GM21528 (cell line): ENCODE measurements around the gene EEF1A1.
"Not testable (repeated sequence)": the region's sequence is repeated elsewhere in the genome, so short reads cannot be mapped to it uniquely, and the experiment has no call there.

ENCODE experiments used
- ATAC-seq: cut with Tn5 transposase; IDR thresholded peaks from one replicate; pipeline ENCODE4 v1.9.1; 2021; ENCODE audit warnings: mild to moderate bottlenecking, moderate library complexity; ENCODE audit not compliant: unreplicated experiment, low FRiP score

Gene EEF1A1

DNA sequence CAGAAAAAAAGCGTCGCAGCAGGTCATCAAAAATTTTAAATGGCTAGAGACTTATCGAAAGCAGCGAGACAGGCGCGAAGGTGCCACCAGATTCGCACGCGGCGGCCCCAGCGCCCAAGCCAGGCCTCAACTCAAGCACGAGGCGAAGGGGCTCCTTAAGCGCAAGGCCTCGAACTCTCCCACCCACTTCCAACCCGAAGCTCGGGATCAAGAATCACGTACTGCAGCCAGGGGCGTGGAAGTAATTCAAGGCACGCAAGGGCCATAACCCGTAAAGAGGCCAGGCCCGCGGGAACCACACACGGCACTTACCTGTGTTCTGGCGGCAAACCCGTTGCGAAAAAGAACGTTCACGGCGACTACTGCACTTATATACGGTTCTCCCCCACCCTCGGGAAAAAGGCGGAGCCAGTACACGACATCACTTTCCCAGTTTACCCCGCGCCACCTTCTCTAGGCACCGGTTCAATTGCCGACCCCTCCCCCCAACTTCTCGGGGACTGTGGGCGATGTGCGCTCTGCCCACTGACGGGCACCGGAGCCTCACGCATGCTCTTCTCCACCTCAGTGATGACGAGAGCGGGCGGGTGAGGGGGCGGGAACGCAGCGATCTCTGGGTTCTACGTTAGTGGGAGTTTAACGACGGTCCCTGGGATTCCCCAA lies at the start of gene EEF1A1:
Gene EEF1A1, minus strand, starts transcription at position 345 of the 663 bp plus-strand sequence. CDS start 1,006 bp downstream, outside the sequence.
- peak; percentile 72 for ATAC-seq

DNA sequence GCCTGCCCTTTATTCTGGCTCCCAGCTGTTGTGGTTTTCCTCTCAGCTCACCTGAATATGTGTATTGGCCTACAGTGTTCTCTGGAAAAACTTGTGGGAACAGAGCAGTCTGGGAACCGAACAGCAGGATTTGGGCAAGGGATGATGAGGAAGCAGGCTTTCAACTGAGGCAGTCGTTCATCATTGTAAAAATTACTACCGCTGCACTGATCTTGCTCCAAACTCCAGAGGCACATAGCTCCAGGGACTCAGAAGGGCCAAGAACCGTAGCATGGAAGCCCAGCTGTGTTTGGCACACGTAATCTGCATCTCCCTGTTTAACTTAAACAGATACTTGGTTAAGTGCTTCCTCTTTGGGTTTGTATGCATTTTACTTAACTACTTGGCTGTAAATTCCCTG lies 48.3 kb upstream of the EEF1A1 start:
- no peak for ATAC-seq

DNA sequence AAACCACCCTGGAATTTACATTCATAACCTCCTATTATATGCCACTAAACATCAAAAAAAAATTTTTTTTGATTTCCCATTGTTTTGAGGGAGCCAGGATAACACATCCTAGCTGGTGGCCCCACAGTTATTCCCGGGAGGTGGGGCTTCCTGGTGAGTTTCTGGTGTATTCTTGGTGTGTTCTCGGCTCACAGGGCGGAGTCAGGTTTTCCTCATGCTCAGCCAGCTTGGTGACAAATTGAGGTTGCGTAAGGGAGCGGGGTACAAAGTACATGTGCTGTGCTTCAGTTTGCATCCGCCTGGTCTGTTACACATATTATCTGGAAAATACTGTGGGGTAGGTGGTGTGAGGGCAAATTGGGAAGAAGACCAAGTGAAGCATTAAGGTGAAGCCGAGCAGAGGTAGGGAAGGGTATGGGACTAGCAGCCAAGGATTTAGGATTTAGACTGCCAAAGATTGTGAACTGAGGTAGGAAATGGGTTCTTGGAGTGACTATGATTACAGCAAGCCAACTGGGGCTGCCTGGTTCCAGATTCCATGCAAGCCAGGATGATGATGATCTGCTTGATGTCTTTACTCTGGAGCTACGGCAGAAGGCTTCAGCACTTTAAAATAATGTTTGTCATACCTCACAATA lies 46.2 kb upstream of the EEF1A1 start:
- no peak for ATAC-seq

DNA sequence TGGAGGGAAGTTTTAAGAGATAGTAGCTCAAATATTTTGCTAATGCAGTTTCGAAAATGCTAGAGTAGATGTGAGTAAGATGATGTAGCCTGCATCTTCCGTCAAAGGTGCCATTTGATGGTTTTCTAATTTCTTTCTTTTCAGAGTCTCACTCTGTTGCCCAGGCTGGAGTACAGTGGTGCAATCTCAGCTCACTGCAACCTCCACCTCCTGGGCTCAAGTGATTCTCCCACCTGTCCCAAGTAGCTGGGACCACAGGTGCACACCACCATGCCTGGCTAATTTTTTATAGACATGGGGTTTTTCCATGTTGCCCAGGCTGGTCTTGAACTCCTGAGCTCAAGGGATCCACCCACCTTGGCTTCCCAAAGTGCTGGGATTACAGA lies 45.6 kb upstream of the EEF1A1 start:
- ATAC-seq: not testable (repeated sequence)

DNA sequence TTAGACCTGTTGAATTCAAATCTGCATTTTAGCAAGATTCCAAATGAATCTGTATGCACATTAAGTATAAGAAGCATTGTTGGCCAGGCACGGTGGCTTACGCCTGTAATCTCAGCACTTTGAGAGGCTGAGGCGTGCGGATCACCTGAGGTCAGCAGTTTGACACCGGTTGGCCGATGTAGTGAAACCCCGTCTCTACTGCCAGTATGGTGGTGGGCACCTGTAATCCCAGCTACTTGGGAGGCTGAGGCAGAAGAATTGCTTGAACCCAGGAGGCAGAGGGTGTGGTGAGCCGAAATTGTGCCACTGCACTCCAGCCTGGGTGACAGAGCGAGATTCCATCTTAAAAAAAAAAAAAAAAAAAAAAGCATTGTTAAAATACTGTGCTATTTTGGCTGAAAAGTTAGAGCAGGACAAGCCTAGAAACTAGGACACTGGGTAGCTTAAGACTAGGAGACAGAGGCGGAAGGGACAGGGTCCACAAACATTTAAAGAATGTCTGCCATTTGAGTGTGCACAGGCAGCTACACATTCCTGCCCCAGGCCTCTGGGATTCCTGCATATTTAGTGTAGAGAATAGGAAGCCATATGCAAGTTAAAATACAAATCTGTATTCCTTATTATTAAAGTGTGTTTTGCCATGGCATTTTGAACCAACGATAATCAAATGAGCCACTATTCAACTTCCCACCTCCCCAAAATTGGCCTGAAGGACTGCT lies 45.1 kb upstream of the EEF1A1 start:
- no peak for ATAC-seq

DNA sequence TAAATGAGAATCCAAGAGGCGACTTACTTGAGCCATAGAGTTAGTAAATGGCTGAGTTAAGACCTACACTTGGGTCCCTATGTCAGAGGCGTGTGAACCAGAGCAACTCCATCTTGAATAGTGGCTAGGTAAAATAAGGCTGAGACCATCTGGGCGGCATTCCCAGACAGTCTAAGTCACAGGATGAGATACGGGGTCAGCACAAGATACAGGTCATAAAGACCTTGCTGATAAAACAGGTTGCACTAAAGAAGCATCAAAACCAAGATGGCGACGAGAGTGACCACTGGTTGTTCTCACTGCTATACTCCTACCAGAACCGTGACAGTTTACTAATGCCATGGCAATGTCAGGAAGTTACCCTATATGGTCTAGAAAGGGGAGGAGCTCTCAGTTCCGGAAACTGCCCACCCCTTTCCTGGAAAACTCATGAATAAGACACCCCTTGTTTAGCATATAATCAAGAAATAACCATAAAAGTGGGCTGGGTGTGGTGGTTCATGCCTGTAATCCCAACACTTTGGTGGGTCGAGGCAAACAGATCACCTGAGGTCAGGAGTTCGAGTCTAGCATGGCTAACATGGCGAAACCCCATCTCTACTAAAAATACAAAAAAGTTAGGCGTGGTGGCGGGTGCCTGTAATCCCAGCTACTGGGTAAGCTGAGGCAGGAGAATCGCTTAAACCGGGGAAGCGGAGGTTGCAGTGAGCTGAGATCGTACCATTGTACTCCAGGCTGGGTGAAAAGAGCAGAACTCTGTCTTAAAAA lies 43.9 kb upstream of the EEF1A1 start:
- no peak for ATAC-seq

DNA sequence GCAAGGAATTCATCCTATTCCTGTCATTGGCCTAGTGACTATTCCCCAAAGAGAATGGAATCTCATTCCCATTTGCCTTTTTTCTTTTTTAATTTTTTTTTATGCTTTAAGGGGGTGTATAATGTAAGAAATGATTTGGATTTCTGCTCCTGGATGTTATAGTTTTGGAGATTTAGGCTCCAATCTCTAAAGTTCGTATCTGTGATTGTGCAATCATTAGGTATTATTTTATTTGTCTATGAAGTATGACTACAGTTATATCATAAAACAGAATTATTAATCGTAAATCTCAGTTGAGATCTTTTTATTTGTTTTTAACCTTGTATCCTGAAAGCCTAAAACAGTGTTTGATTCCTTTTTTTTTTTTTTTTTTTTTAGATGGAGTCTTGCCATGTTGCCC lies 41.7 kb upstream of the EEF1A1 start:
- no peak for ATAC-seq

DNA sequence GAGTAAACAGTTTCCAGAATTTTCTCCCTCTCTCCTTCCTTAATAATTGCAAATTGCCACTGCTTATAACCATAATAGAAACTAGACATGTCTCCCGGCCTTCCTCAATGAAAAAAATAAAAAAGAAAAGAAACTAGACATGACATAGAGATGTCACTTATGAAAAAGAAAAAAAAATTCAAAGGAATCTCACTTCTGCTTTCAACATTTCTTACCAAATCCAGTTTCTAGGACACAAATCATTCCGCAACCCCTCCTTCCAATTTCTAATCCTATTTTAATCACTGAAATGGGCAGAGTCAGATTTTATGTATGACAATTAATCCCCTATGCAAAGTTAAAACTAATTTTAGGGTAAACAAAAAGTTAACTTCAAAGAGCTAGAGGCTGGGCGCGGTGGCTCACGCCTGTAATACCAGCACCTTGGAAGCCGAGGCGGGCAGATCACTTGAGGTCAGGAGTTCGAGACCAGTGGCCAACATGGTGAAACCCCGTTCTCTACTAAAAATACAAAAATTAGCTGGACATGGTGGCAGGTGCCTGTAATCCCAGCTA lies 40.1 kb upstream of the EEF1A1 start:
- no peak for ATAC-seq

DNA sequence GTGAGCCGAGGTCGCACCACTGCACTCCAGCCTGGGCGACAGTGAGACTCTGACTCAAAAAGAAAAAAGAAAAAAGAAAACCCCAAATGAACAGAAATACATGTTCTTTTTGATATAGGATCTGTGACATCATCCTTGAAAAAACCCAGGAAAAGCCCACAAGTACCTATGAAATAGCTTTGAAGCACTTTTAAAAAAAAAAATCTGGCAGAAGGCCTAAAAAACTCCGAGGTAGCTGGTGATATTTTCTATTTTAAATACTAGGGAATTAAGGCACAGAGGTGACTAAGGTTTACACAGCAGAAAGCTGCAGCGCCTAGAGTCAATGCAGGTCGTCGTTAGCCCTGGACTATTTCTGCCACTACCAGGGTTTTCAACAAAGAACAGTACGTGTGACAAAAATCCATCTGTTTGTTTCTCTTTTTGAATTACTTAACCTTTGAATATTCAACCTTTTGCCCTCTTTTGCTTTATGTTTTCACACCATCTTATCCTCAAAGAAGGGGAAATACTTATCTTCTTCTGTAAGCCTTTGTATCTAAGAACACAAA lies 39.4 kb upstream of the EEF1A1 start:
- no peak for ATAC-seq

DNA sequence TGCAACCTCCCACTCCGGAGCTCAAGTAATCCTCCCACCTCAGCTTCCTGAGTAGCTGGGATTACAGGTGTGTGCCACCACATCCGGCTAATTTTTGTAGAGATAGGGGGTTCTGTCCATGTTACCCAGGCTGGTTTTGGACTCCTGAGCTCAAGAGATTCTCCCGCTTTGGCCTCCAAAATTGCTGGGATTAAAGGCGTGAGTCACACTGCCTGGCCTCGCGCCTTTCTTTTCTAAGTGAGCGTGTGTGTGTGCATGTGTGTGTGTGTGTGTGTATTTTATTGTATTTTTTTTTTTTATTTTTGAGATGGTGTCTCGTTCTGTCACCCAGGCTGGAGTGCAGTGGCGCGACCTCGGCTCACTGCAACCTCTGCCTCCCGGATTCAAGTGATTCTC lies 38.6 kb upstream of the EEF1A1 start:
- not testable (repeated sequence) for ATAC-seq

DNA sequence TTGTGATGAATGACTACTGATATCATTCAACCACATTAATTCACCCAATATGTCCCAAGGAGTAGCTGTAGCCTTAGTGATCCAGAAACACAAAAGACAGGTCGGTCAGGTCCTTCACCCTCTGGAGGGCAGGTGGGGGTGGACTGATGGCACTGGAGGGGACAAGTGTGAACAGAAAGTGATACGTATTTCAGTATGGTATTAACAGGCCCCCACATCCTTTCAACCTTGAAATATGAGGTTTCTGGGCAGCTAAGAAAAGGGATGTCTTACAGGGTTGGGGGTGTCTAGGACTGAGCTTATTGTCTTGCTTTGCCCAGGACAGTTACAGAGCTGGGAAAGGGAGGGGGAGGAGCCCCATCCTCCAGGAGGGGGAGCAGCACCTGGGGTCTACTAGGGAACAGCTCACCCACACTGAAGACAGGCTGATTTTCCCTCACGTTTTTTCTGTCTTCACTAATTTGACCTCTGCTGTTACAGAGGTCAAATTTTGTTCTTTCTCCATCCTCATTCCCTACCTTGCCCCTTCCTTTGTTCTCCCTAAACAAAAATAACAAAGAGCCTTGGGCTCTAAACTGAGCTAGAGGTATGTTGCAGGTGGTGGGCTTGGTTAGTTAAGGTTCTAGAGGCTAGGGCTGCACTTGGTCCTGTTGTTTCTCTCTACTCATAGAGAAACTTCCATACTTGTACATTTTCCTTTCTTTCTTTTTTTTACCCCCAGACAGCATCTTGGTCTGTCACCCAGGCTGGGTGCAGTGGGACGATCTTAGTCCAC lies 38.0 kb upstream of the EEF1A1 start:
- ATAC-seq: no peak

DNA sequence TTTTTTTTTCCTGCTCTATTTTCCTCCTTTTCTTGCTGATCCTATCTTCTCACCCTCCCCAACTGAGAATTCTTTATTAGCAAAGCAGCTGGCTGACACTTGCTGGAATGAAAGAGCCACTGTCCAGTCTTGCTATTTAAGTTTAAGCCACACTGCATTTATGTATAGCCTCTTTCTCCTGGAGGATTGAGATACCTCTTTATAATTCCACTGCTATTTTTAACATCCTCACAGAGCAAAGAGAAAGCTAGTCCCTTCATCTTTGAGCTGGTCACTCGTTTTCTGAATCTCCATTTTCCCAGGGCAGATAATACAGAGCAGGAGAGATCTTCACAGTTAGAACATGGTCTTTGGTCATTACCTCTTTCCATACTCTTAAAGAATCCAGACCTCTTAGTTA lies 36.0 kb upstream of the EEF1A1 start:
- no peak for ATAC-seq

DNA sequence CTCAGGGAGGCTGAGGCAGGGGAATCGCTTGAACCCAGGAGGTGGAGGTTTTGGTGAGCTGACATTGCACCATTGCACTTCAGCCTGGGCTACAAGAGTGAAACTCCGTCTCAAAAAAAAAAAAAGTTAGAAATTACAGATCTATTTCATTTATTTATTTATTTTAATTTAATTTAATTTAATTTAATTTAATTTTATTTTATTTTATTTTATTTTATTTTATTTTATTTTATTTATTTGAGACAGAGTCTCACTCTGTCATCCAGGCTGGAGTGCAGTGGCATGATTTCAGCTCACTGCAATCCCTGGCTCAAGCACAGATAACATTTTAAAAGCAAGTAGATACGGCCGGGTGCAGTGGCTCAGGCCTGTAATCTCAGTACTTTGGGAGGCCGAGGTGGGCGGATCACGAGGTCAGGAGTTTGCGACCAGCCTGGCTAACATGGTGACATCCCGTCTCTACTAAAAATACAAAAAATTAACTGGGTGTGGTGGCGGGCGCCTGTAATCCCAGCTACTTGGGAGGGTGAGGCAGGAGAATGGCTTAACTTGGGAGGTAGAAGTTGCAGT lies 34.6 kb upstream of the EEF1A1 start:
- not testable (repeated sequence) for ATAC-seq

DNA sequence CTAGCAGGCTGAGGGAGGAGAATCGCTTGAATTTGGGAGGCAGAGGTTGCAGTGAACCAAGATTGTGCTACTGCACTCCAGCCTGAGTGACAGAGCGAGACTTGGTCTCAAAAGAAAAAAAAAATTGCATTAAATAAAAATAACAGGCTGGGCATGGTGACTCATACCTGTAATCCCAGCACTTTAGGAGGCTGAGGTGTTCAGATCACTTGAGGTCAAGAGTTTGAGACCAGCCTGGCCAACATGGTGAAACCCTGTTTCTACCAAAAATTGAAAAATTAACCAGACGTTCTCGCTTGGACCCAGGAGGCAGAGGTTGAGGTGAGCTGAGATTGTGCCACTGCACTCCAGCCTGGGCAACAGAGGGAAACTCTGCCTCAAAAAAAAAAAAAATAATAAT lies 30.3 kb upstream of the EEF1A1 start:
- ATAC-seq: not testable (repeated sequence)

DNA sequence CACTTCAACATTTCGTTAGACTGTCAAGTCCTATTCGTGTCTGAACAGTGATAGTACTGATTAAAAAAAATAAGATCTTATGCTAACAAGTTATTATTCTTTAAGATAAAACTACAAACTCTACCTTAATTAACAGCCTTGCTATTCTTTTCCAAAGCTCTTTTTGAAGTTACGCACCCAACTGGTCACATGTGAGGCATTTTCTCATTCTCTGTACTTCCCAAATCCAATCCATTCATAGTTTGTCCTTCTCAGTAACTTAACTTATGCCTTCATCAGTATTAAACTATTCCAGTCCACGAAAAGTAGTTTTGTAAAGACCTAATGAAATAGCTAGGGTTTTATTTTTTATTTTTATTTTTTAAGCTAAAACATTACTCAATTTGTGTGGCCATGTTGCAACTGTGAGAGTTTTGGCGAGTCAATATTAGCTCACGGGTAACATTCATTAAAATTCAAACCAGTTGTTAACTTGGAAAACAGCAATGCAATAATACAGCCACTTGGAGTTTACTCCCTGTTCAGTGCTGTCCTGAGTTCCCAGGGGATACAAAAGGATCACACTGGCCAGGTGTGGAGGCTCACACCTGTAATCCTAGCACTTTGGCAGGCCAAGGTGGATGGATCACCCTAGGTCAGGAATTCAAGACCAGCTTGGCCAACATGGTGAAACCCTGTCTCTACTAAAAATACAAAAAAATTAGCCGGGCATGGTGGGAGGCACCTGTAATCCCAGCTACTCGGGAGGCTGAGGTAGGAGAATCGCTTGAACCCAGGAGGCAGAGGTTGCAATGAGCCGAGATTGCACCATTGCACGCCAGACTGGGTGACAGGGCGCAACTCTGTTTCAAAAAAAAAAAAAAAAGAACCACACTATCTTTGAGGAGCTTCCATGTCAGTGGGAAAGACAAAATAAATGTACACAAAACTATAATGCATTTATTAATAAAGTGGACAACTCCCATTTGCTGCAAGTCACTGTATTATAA lies 27.9 kb upstream of the EEF1A1 start:
- no peak for ATAC-seq

DNA sequence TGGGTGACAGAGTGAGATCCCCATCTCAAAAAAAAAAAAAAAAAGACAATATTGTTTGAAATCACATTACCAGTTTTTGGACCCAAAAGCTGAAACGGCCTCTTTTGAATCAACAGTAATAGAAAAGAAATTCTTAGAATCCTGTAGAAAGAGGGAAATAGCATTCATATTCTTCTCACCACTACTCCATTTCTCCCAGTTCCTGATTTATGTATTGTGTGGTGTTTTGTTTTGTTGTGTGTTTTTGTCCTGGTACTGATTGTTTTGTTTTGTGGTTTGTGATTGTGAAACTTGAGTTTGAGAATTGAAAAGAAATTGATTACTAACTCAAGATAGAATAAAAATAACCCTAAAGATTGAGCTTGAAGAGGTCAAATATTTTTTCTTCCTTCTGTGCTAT lies 26.2 kb upstream of the EEF1A1 start:
- ATAC-seq: no peak

DNA sequence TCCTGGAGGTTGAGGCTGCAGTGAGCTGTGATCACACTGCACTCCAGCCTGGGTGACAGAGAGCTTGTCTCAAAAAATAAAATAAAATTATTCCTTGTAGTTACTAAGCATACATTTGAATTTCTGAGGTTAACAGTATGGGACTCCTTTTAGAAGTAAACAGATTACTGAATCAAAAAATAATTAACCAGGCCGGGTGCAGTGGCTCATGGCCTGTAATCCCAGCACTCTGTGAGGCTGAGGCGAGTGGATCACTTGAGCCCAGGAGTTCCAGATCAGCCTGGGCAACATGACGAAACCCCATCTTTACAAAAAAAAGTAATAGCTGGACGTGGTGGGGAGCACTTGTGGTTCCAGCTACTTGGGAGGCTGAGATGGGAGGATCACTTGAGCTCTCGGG lies 22.1 kb upstream of the EEF1A1 start:
- ATAC-seq: no peak

DNA sequence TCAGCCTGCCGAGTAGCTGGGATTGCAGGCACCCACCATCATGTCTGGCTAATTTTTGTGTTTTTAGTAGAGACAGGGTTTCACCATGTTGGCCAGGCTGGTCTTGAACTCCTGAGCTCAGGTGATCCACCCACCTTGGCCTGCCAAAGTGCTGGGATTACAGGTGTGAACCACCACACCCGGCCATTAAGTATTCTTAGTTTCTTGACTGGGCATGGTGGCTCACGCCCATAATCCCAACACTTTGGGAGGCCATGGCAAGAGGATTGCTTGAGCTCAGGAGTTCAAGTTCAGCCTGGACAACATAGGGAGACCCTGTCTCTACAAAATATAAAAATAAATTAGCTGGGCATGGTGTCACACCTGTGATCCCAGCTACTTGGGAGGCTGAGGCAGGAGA lies 21.6 kb upstream of the EEF1A1 start:
- not testable (repeated sequence) for ATAC-seq
